IMR-90 (cell line): Measurements from ENCODE around the gene GOLPH3L. TPM values are rescaled to one million over a fixed set of nuclear protein-coding genes. Genes with fewer than 3 reads are reported as not detected.
A peak's percentile ranks its signal among the peaks of the same experiment; 100 is the strongest.

Source experiments
- ATAC-seq: fragments of 200-7000 bp; cut with Tn5 transposase; 2 replicates; pipeline ENCODE4 v1.9.1; 2020; ENCODE audit warnings: low read depth, mild to moderate bottlenecking, moderate library complexity
- BruUV-seq: library from RNA; stranded (reverse); fragments of 400-500 nt; replicated peaks from 2 replicates; lab custom pipeline; 2021; lab: Mats Ljungman, UMichigan
- CTCF ChIA-PET: fragments of 300-600 bp; formaldehyde crosslinking; extraction: SDS; loops from one replicate; lab custom pipeline; 2021; ENCODE audit warnings: antibody characterized with exemption; lab: Yijun Ruan, JAX
- POLR2A ChIA-PET: fragments of 300-600 bp; sonication (Branson Sonifier 250); formaldehyde crosslinking; loops from one replicate; lab custom pipeline; 2022; ENCODE audit warnings: antibody characterized with exemption; ENCODE audit not compliant: unreplicated experiment; lab: Charles Lee
- DNase-seq: peaks from one replicate; pipeline ENCODE4 v3.0.0; 2013
- H2AFZ ChIP-seq: replicated peaks from 2 replicates; pipeline ENCODE3; 2013; ENCODE audit warnings: low read length, mild to moderate bottlenecking; ENCODE audit not compliant: poor library complexity
- H2AK5ac ChIP-seq: 2 replicates; pipeline ENCODE4 v1.6.1; 2013; ENCODE audit warnings: low read depth, low read length, inconsistent platforms
- H2AK9ac ChIP-seq: replicated peaks from 2 replicates; pipeline ENCODE3; 2013; ENCODE audit warnings: mild to moderate bottlenecking, low read depth, low read length, moderate library complexity; ENCODE audit not compliant: poor library complexity
- H2BK120ac ChIP-seq: 2 replicates; pipeline ENCODE4 v1.6.1; 2013; ENCODE audit warnings: low read depth, low read length, inconsistent platforms
- H2BK15ac ChIP-seq: 3 replicates; pipeline ENCODE4 v1.6.1; 2013; ENCODE audit warnings: low read depth, low read length, inconsistent platforms
- H2BK20ac ChIP-seq: 2 replicates; pipeline ENCODE4 v1.6.1; 2013; ENCODE audit warnings: low read depth, mild to moderate bottlenecking, inconsistent platforms, low read length, moderate library complexity
- H2BK5ac ChIP-seq: 2 replicates; pipeline ENCODE4 v1.6.1; 2013; ENCODE audit warnings: mild to moderate bottlenecking, low read depth, low read length, inconsistent platforms; ENCODE audit not compliant: poor library complexity, severe bottlenecking
- H3K14ac ChIP-seq: replicated peaks from 2 replicates; pipeline ENCODE4 v1.6.1; 2013; ENCODE audit warnings: low read depth, low read length, inconsistent platforms
- H3K18ac ChIP-seq: 2 replicates; pipeline ENCODE4 v1.6.1; 2013; ENCODE audit warnings: low read depth, low read length, control low read depth
- H3K23ac ChIP-seq: 2 replicates; pipeline ENCODE4 v1.6.1; 2013; ENCODE audit warnings: low read depth, low read length, inconsistent platforms
- H3K27ac ChIP-seq: 2 replicates; pipeline ENCODE4 v1.5.1; 2013; ENCODE audit warnings: mild to moderate bottlenecking, control low read depth, low read length; ENCODE audit not compliant: insufficient read depth
- H3K27me3 ChIP-seq: 2 replicates; pipeline ENCODE4 v1.6.1; 2013; ENCODE audit warnings: low read length; ENCODE audit not compliant: control insufficient read depth, insufficient read depth
- H3K36me3 ChIP-seq: 2 replicates; pipeline ENCODE4 v1.6.1; 2013; ENCODE audit warnings: low read length, mixed read lengths; ENCODE audit not compliant: control insufficient read depth, insufficient read depth
- H3K4ac ChIP-seq: 2 replicates; pipeline ENCODE4 v1.6.1; 2013; ENCODE audit warnings: low read depth, low read length, inconsistent platforms
- H3K4me1 ChIP-seq: 2 replicates; pipeline ENCODE4 v1.6.1; 2013; ENCODE audit warnings: low read length, mixed read lengths; ENCODE audit not compliant: control insufficient read depth, insufficient read depth
- H3K4me2 ChIP-seq: 2 replicates; pipeline ENCODE4 v1.6.1; 2013; ENCODE audit warnings: low read depth, mild to moderate bottlenecking, control low read depth, low read length, moderate library complexity
- H3K4me3 ChIP-seq: 2 replicates; pipeline ENCODE4 v1.5.1; 2013; ENCODE audit warnings: low read depth, mild to moderate bottlenecking, control low read depth, low read length, moderate library complexity; ENCODE audit not compliant: insufficient read depth
- H3K56ac ChIP-seq: 2 replicates; pipeline ENCODE4 v1.6.1; 2013; ENCODE audit warnings: low read length, inconsistent platforms; ENCODE audit not compliant: insufficient read depth; ENCODE audit errors: extremely low read depth
- H3K79me1 ChIP-seq, 2 experiments: 2 replicates each; pipeline ENCODE4 v1.6.1; 2013; ENCODE audit warnings: low read length in 2 of 2, inconsistent platforms in 1 of 2, low read depth in 1 of 2
- H3K9ac ChIP-seq: 2 replicates; pipeline ENCODE4 v1.6.1; 2013; ENCODE audit warnings: low read depth, low read length, control low read depth
- H3K9me1 ChIP-seq: 2 replicates; pipeline ENCODE4 v1.6.1; 2013; ENCODE audit warnings: low read length, inconsistent platforms; ENCODE audit not compliant: insufficient read depth
- H3K9me3 ChIP-seq: 2 replicates; pipeline ENCODE4 v1.6.1; 2013; ENCODE audit warnings: low read length; ENCODE audit not compliant: control insufficient read depth, insufficient read depth
- H4K20me1 ChIP-seq: 2 replicates; pipeline ENCODE4 v1.6.1; 2013; ENCODE audit warnings: low read length, inconsistent platforms; ENCODE audit not compliant: insufficient read depth
- H4K5ac ChIP-seq: 2 replicates; pipeline ENCODE4 v1.6.1; 2013; ENCODE audit warnings: mild to moderate bottlenecking, low read depth, low read length, control low read depth
- H4K8ac ChIP-seq, 2 experiments: 2 replicates each; pipeline ENCODE4 v1.6.1; 2013; ENCODE audit warnings: low read depth in 2 of 2, low read length in 2 of 2, control low read depth in 1 of 2, inconsistent platforms in 1 of 2
- H4K91ac ChIP-seq: 2 replicates; pipeline ENCODE4 v1.6.1; 2013; ENCODE audit warnings: low read depth, low read length, inconsistent platforms; ENCODE audit not compliant: insufficient read depth
- CHD1 ChIP-seq: IDR thresholded peaks from 2 replicates; pipeline ENCODE4 v1.6.1; 2012; ENCODE audit warnings: low read depth, low read length, improper control_type of control experiment
- MAFK ChIP-seq: IDR thresholded peaks from 2 replicates; pipeline ENCODE4 v1.6.1; 2012; ENCODE audit warnings: low read depth, low read length, improper control_type of control experiment
- MAZ ChIP-seq: IDR thresholded peaks from 2 replicates; pipeline ENCODE4 v1.6.1; 2012; ENCODE audit warnings: low read depth, mild to moderate bottlenecking, low read length, improper control_type of control experiment, moderate library complexity, borderline replicate concordance
- RAD21 ChIP-seq: IDR thresholded peaks from 2 replicates; pipeline ENCODE4 v1.6.1; 2012; ENCODE audit warnings: low read length, improper control_type of control experiment
- USF2 ChIP-seq: fragments of 150-350 bp; IDR thresholded peaks from 2 replicates; pipeline ENCODE4 v1.6.1; 2017; ENCODE audit warnings: mild to moderate bottlenecking, antibody characterized with exemption, low read length, low read depth
- WGBS, 2 experiments: methylation state at CpG; one replicate each; pipeline versions ENCODE4 v1.1.5 to v1.1.7; 2013; ENCODE audit warnings: missing lambda C conversion rate in 2 of 2; ENCODE audit not compliant: insufficient read length in 1 of 2; ENCODE audit errors: extremely low coverage in 2 of 2; 5-methylcytosine and 5-hydroxymethylcytosine counted together
- dilution Hi-C: fragments of 300-500 bp; cut with HindIII; formaldehyde crosslinking; loops from one replicate; pipeline ENCODE4 v1.14.3; 2018; ENCODE audit warnings: low sequenced_read_pairs; ENCODE audit not compliant: unreplicated experiment
- in situ Hi-C: fragments of 300-500 bp; cut with MboI; formaldehyde crosslinking; loops from 3 replicates; pipeline ENCODE4 v1.14.3; 2019; ENCODE audit warnings: low sequenced_read_pairs, inconsistent platforms, mixed read lengths
- intact Hi-C: fragments of 100-400 bp; cut with micrococcal nuclease; formaldehyde crosslinking; loops from 2 replicates; pipeline ENCODE4 v1.10.0; 2022
- polyA plus RNA-seq, 3 experiments: library from polyadenylated mRNA; depleted of rRNA; stranded (reverse); fragments of >200 nt; gene quantifications; 2 replicates each; pipeline ENCODE4 v1.2.3, GENCODE V29; 2012; ENCODE audit warnings: low replicate concordance in 1 of 3
- total RNA-seq: library from RNA; depleted of rRNA; stranded (reverse); fragments of >200 nt; gene quantifications from 2 replicates; pipeline ENCODE4 v1.2.3, GENCODE V29; 2012

The GOLPH3L gene
- total and polyA plus RNA-seq, 2 of the 4 experiments (the other 2 are of a cell fraction): 9.5 to 11.0 TPM

DNA sequence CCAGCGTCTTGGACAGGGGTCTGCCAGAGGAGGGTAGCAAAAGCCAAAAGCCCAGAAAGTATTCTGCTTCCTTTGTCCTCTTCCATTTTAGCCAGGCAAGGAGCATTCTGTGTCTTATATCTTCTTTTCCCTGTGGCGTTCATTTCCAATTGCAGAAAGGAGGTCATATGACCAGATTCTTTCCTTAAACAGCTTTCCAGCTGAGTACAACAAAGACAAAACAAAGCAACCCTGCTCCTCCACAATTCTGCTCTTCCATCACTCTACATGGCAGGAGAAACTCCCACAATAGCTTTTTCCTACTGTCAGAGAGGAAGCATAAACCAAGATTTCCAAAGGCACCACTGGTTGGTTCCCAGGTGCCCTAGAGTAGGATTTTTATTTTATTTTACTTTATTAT lies 87.2 kb downstream of the GOLPH3L start:
- Histone ChIP-seq H4K5ac (peak overlapping the region; percentile 99), H3K4me3 (no peak overlapping the region), H3K4ac (peak overlapping the region; percentile 63; the same call in 1 of the 2 replicates), H3K9ac (peak overlapping the region; percentile 78; the same call in 1 of the 2 replicates), H3K4me1 (peaks cover 16% of the 10 kb centered on the region), H3K4me2 (peak overlapping the region; percentile 75), H2AK9ac (no peak overlapping the region), H3K56ac (no peak overlapping the region), H3K79me1 (peaks cover 6 to 52% of the 10 kb centered on the region in 2 experiments; a peak in 3 of 4 replicates), H3K36me3 (peaks cover 2% of the 10 kb centered on the region; the same call in 1 of the 2 replicates), H4K20me1 (peaks cover 3% of the 10 kb centered on the region; the same call in 1 of the 2 replicates), H4K8ac (peak overlapping the region; percentile 56 to 81; a peak in 3 of 4 replicates), H3K14ac (peak overlapping the region; percentile 79), H3K27me3 (no peaks in the 10 kb centered on the region), H2BK5ac (peak overlapping the region; percentile 65), H2BK20ac (peak overlapping the region; percentile 44), H3K18ac (peak overlapping the region; percentile 97), H2AFZ (no peak overlapping the region), H3K9me1 (no peaks in the 10 kb centered on the region), H2AK5ac (peak overlapping the region; percentile 24), H3K23ac (peak overlapping the region; percentile 66; the same call in 1 of the 2 replicates), H2BK120ac (peak overlapping the region; percentile 67), H4K91ac (peak overlapping the region; percentile 36), H3K27ac (peak overlapping the region; percentile 96), H3K9me3 (no peaks in the 10 kb centered on the region), H2BK15ac (peak overlapping the region; percentile 59; the same call in 2 of the 3 replicates)
- no TSS peak for BruUV-seq
- dilution Hi-C loops: no loop called here
- in situ Hi-C loops: loop anchor here (5.0 kb wide), 1 partner anchor 32 kb away; the partner anchor contains the start of gene MCL1
- ChIA-PET POLR2A (interaction anchor here (0.6 to 0.9 kb wide), 2 partner anchors 39 to 42 kb away, joined by 3 to 6 read pairs; no protein-coding TSS in a partner anchor), CTCF (interaction anchor here (0.6 to 1.0 kb wide), 2 partner anchors 49 to 147 kb away, joined by 3 to 4 read pairs; no protein-coding TSS in a partner anchor)
- TF ChIP-seq CHD1 (no peak), MAZ (no peak), RAD21 (no peak), USF2 (peak; percentile 37; the same call in 1 of the 2 replicates), MAFK (no peak)
- 61% methylated on average over 2 of the region's 2 CpGs; no CpG with 5 or more reads in 1 of the 2 experiments for WGBS, 2 experiments
- peak; percentile 30 for DNase-seq
- intact Hi-C loops: loop anchor here (2.0 kb wide), 1 partner anchor 31 kb away; the partner anchor contains the start of gene MCL1
- ATAC-seq: no peak
